ENCODE data around the gene QKI.

GRCh38 chr6:163527291-163527690 lies 112.8 kb downstream of the QKI start:
- TF ChIP-seq CTCF (IDR thresholded peaks at IDR 0.05; ENCODE audit: low read length) (no peak), EZH2 (optimal IDR thresholded peaks at IDR 0.05; ENCODE audit: low read depth, low read length) (no peak), EZH2phosphoT487 (IDR thresholded peaks at IDR 0.05; ENCODE audit: low read length) (no peak)

All from MM.1S (cell line).